Epithelial cell of proximal tubule (primary cell): ENCODE data around the gene P2RX7. TPM values are rescaled to one million over a fixed set of nuclear protein-coding genes. Genes with fewer than 3 reads are reported as not detected.

Experiments used
- DNase-seq: peaks from one replicate; pipeline ENCODE4 v3.0.0-alpha.2; 2011; ENCODE audit warnings: low read depth
- H3K4me3 ChIP-seq: 2 replicates; pipeline ENCODE4 v1.5.1; 2011; ENCODE audit warnings: low read depth, mild to moderate bottlenecking, low read length
- CTCF ChIP-seq: conservative IDR thresholded peaks from 2 replicates; pipeline ENCODE4 v1.5.1; 2012; ENCODE audit warnings: low read depth, mild to moderate bottlenecking, low read length
- total RNA-seq: library from RNA; depleted of rRNA; stranded (reverse); fragments of >200 nt; gene quantifications from 2 replicates; pipeline ENCODE4 v1.2.3, GENCODE V29; 2015

P2RX7 gene
- total RNA-seq, 1 donor from 2014 or later = not detected

GRCh38 chr12:121236776-121237175 lies 104.1 kb downstream of the P2RX7 start:
- no peak for DNase-seq
- TF ChIP-seq CTCF = no peak
- no peak overlapping the region for H3K4me3 ChIP-seq

- no peak for DNase-seq
- no peak overlapping the region for H3K4me3 ChIP-seq
- no peak for TF ChIP-seq CTCF
Measured at GRCh38 chr12:121237415-121237814, 104.7 kb downstream of the P2RX7 start.

Other genes with a start within 250 kb of the P2RX7 start
- 8.6 and 9.5 TPM in 2 replicates for gene SPPL3, start 228.5 kb upstream of the P2RX7 start, total RNA-seq
- 0.17 and 0.36 TPM in 2 replicates for gene HNF1A, start 154.3 kb upstream of the P2RX7 start, total RNA-seq
- 20.6 and 22.9 TPM in 2 replicates for gene C12orf43, start 116.4 kb upstream of the P2RX7 start, total RNA-seq
- gene OASL, start 93.6 kb upstream of the P2RX7 start, total RNA-seq = 0.12 and 0.29 TPM in 2 replicates
- gene P2RX4, start 77.3 kb downstream of the P2RX7 start, total RNA-seq = 32.8 and 62.6 TPM in 2 replicates
- 23.2 and 32.6 TPM in 2 replicates for gene CAMKK2, start 163.8 kb downstream of the P2RX7 start, total RNA-seq
- 79.7 and 158 TPM in 2 replicates for gene ANAPC5, start 219.5 kb downstream of the P2RX7 start, total RNA-seq